Measurements from ENCODE around the gene PDE9A. TPM values are rescaled to one million over a fixed set of nuclear protein-coding genes. Genes with fewer than 3 reads are reported as not detected.

Gene PDE9A
- total RNA-seq, 4 donors from 2014 or later: 92.4 to 478 (median 444) TPM

- no peak for TF ChIP-seq POLR2A (IDR thresholded peaks at IDR 0.05)
- no peak for TF ChIP-seq CTCF (IDR thresholded peaks at IDR 0.05)
- Histone ChIP-seq H3K27me3 (no peaks in the 10 kb centered on the region), H3K27ac (no peak overlapping the region), H3K4me3 (peak overlapping the region in 1 of 4 donors; percentile 20), H3K36me3 (no peaks in the 10 kb centered on the region), H3K9me3 (peaks cover 0 to 7% (median 3%) of the 10 kb centered on the region in 4 donors), H3K4me1 (peaks cover 0 to 3% (median 0%) of the 10 kb centered on the region in 4 donors)
- DNase-seq: no peak
These were observed 37.5 kb upstream of the PDE9A start for GRCh38 chr21:42615924-42616323.

- Histone ChIP-seq H3K4me1 (peaks cover 0 to 3% (median 0%) of the 10 kb centered on the region in 4 donors), H3K9me3 (peaks cover 0 to 5% (median 2%) of the 10 kb centered on the region in 4 donors), H3K36me3 (no peaks in the 10 kb centered on the region), H3K4me3 (peak overlapping the region in 2 of 4 donors; percentile 20 to 34), H3K27me3 (no peaks in the 10 kb centered on the region), H3K27ac (no peak overlapping the region)
- DNase-seq: peak in 1 of 3 donors; percentile 45
- TF ChIP-seq CTCF (IDR thresholded peaks at IDR 0.05) (no peak), POLR2A (IDR thresholded peaks at IDR 0.05) (no peak)
These were observed 37.0 kb upstream of the PDE9A start for GRCh38 chr21:42616446-42616845.

- H3K4me3 ChIP-seq: no peak overlapping the region
- TF ChIP-seq POLR2A (IDR thresholded peaks at IDR 0.05) (no peak), CTCF (IDR thresholded peaks at IDR 0.05) (no peak)
- no peaks in the 10 kb centered on the region for H3K27me3 ChIP-seq
- H3K4me1 ChIP-seq: peaks cover 0 to 3% (median 0%) of the 10 kb centered on the region in 4 donors
- peak in 1 of 3 donors; percentile 37 for DNase-seq
- peaks cover 0 to under 1% (median 0%) of the 10 kb centered on the region in 4 donors for H3K9me3 ChIP-seq
- no peak overlapping the region for H3K27ac ChIP-seq
- no peaks in the 10 kb centered on the region for H3K36me3 ChIP-seq
These were observed 36.5 kb upstream of the PDE9A start for GRCh38 chr21:42616941-42617340.

GRCh38 chr21:42617486-42617885, 35.9 kb upstream of the PDE9A start:
- DNase-seq: peak in 1 of 3 donors; percentile 39
- no peak overlapping the region for H3K4me3 ChIP-seq
- H3K27ac ChIP-seq: no peak overlapping the region
- no peaks in the 10 kb centered on the region for H3K27me3 ChIP-seq
- TF ChIP-seq POLR2A (IDR thresholded peaks at IDR 0.05): no peak
- TF ChIP-seq CTCF (IDR thresholded peaks at IDR 0.05): no peak
- no peaks in the 10 kb centered on the region for H3K9me3 ChIP-seq
- H3K4me1 ChIP-seq: peaks cover 0 to 3% (median 0%) of the 10 kb centered on the region in 4 donors
- no peaks in the 10 kb centered on the region for H3K36me3 ChIP-seq

- peaks cover 0 to 3% (median 0%) of the 10 kb centered on the region in 4 donors for H3K4me1 ChIP-seq
- no peaks in the 10 kb centered on the region for H3K9me3 ChIP-seq
- H3K27ac ChIP-seq: no peak overlapping the region
- H3K27me3 ChIP-seq: no peaks in the 10 kb centered on the region
- no peak for TF ChIP-seq CTCF (IDR thresholded peaks at IDR 0.05)
- TF ChIP-seq POLR2A (IDR thresholded peaks at IDR 0.05): no peak
- DNase-seq: peak in 1 of 3 donors; percentile 14
- H3K4me3 ChIP-seq: no peak overlapping the region
- no peaks in the 10 kb centered on the region for H3K36me3 ChIP-seq
These were observed 34.7 kb upstream of the PDE9A start for GRCh38 chr21:42618707-42619102.

- H3K4me3 ChIP-seq: no peak overlapping the region
- no peaks in the 10 kb centered on the region for H3K27me3 ChIP-seq
- H3K27ac ChIP-seq: no peak overlapping the region
- TF ChIP-seq CTCF (IDR thresholded peaks at IDR 0.05) (no peak), POLR2A (IDR thresholded peaks at IDR 0.05) (no peak)
- no peaks in the 10 kb centered on the region for H3K9me3 ChIP-seq
- DNase-seq: peak in 1 of 3 donors; percentile 9
- no peaks in the 10 kb centered on the region for H3K36me3 ChIP-seq
- peaks cover 0 to 5% (median 0%) of the 10 kb centered on the region in 4 donors for H3K4me1 ChIP-seq
These were observed 34.3 kb upstream of the PDE9A start for GRCh38 chr21:42619166-42619565.
